ENCODE measurements around the gene TCN2. TPM values are rescaled to one million over a fixed set of nuclear protein-coding genes. Genes with fewer than 3 reads are reported as not detected.

Gene TCN2
- total and polyA plus RNA-seq, 2 donors (not counting 1 experiment from before 2014, with no cell fraction given), result 7.1 to 10.8 TPM

- Histone ChIP-seq H3K4me1 (ENCODE audit: control insufficient read depth, extremely low read depth, insufficient read depth, low read length) (no peaks in the 10 kb centered on the region), H3K4me3 (replicated peaks in 1 of 4; ENCODE audit: control extremely low read depth in 1 of 4, insufficient read depth in 1 of 4, low read depth in 3 of 4, low read length in 4 of 4) (no peak overlapping the region), H4K20me1 (ENCODE audit: control insufficient read depth, extremely low read depth, insufficient read depth, low read length) (no peaks in the 10 kb centered on the region), H3K9me3 (ENCODE audit: control insufficient read depth, insufficient read depth, low read depth, low read length) (no peaks in the 10 kb centered on the region), H3K79me2 (ENCODE audit: control insufficient read depth, insufficient read depth, low read length) (no peaks in the 10 kb centered on the region), H3K9ac (ENCODE audit: insufficient read depth, low read length) (no peak overlapping the region), H2AFZ (ENCODE audit: low read length) (no peak overlapping the region), H3K36me3 (ENCODE audit: control insufficient read depth, insufficient read depth, low read length) (no peaks in the 10 kb centered on the region), H3K27me3 (ENCODE audit: control insufficient read depth, insufficient read depth, low read length) (no peaks in the 10 kb centered on the region), H3K4me2 (ENCODE audit: extremely low read depth, insufficient read depth, low read length) (no peak overlapping the region), H3K27ac (ENCODE audit: insufficient read depth, low read length) (no peak overlapping the region)
- no peak for DNase-seq (ENCODE audit: low read depth in 2 of 2)
- no peak for TF ChIP-seq CTCF (conservative IDR thresholded peaks at IDR 0.05 in 1 of 2, IDR thresholded peaks at IDR 0.05 in 1 of 2; ENCODE audit: low read depth in 1 of 2, low read length in 2 of 2)
- TF ChIP-seq EZH2 (IDR thresholded peaks at IDR 0.05; ENCODE audit: low read length, missing control alignments), result no peak
Measured at GRCh38 chr22:30655532-30655931, 48.6 kb downstream of the TCN2 start.

GRCh38 chr22:30662040-30662439 is 55.1 kb downstream of the TCN2 start:
- Histone ChIP-seq H2AFZ (ENCODE audit: low read length) (no peak overlapping the region), H3K4me2 (ENCODE audit: extremely low read depth, insufficient read depth, low read length) (no peak overlapping the region), H3K27ac (ENCODE audit: insufficient read depth, low read length) (no peak overlapping the region), H3K9me3 (ENCODE audit: control insufficient read depth, insufficient read depth, low read depth, low read length) (no peaks in the 10 kb centered on the region), H3K27me3 (ENCODE audit: control insufficient read depth, insufficient read depth, low read length) (no peaks in the 10 kb centered on the region), H3K9ac (ENCODE audit: insufficient read depth, low read length) (no peak overlapping the region), H4K20me1 (ENCODE audit: control insufficient read depth, extremely low read depth, insufficient read depth, low read length) (no peaks in the 10 kb centered on the region), H3K4me1 (ENCODE audit: control insufficient read depth, extremely low read depth, insufficient read depth, low read length) (peaks cover 2% of the 10 kb centered on the region), H3K4me3 (replicated peaks in 1 of 4; ENCODE audit: control extremely low read depth in 1 of 4, insufficient read depth in 1 of 4, low read depth in 3 of 4, low read length in 4 of 4) (no peak overlapping the region), H3K79me2 (ENCODE audit: control insufficient read depth, insufficient read depth, low read length) (no peaks in the 10 kb centered on the region), H3K36me3 (ENCODE audit: control insufficient read depth, insufficient read depth, low read length) (peaks cover 2% of the 10 kb centered on the region)
- TF ChIP-seq EZH2 (IDR thresholded peaks at IDR 0.05; ENCODE audit: low read length, missing control alignments), result no peak
- TF ChIP-seq CTCF (conservative IDR thresholded peaks at IDR 0.05 in 1 of 2, IDR thresholded peaks at IDR 0.05 in 1 of 2; ENCODE audit: low read depth in 1 of 2, low read length in 2 of 2), result no peak
- DNase-seq (ENCODE audit: low read depth in 2 of 2), result no peak

- H3K4me1 ChIP-seq (ENCODE audit: control insufficient read depth, extremely low read depth, insufficient read depth, low read length), result peaks cover 2% of the 10 kb centered on the region
- H2AFZ ChIP-seq (ENCODE audit: low read length), result no peak overlapping the region
- no peaks in the 10 kb centered on the region for H3K27me3 ChIP-seq (ENCODE audit: control insufficient read depth, insufficient read depth, low read length)
- no peak overlapping the region for H3K27ac ChIP-seq (ENCODE audit: insufficient read depth, low read length)
- no peak overlapping the region for H3K4me2 ChIP-seq (ENCODE audit: extremely low read depth, insufficient read depth, low read length)
- H3K4me3 ChIP-seq (replicated peaks in 1 of 4; ENCODE audit: control extremely low read depth in 1 of 4, insufficient read depth in 1 of 4, low read depth in 3 of 4, low read length in 4 of 4), result no peak overlapping the region
- H3K36me3 ChIP-seq (ENCODE audit: control insufficient read depth, insufficient read depth, low read length), result peaks cover 2% of the 10 kb centered on the region
- TF ChIP-seq EZH2 (IDR thresholded peaks at IDR 0.05; ENCODE audit: low read length, missing control alignments), result no peak
- no peak for TF ChIP-seq CTCF (conservative IDR thresholded peaks at IDR 0.05 in 1 of 2, IDR thresholded peaks at IDR 0.05 in 1 of 2; ENCODE audit: low read depth in 1 of 2, low read length in 2 of 2)
- H3K9me3 ChIP-seq (ENCODE audit: control insufficient read depth, insufficient read depth, low read depth, low read length), result no peaks in the 10 kb centered on the region
- DNase-seq (ENCODE audit: low read depth in 2 of 2), result no peak
- no peaks in the 10 kb centered on the region for H4K20me1 ChIP-seq (ENCODE audit: control insufficient read depth, extremely low read depth, insufficient read depth, low read length)
- H3K9ac ChIP-seq (ENCODE audit: insufficient read depth, low read length), result no peak overlapping the region
- no peaks in the 10 kb centered on the region for H3K79me2 ChIP-seq (ENCODE audit: control insufficient read depth, insufficient read depth, low read length)
Measured at GRCh38 chr22:30664798-30665197, 57.8 kb downstream of the TCN2 start.
